H9 (cell line): ENCODE results near the gene PHC3. TPM values are rescaled to one million over a fixed set of nuclear protein-coding genes. Genes with fewer than 3 reads are reported as not detected.

ENCODE experiments used
- DNase-seq: peaks from one replicate; pipeline ENCODE4 v3.0.0-alpha.2; 2017
- H2AFZ ChIP-seq: one replicate; pipeline ENCODE4 v1.6.1; 2013; ENCODE audit warnings: mild to moderate bottlenecking, low read length, control low read depth, moderate library complexity
- H2AK5ac ChIP-seq: 2 replicates; pipeline ENCODE4 v1.6.1; 2013; ENCODE audit warnings: low read length, control low read depth, mixed read lengths; ENCODE audit not compliant: insufficient read length
- H2BK120ac ChIP-seq: one replicate; pipeline ENCODE4 v1.6.1; 2013; ENCODE audit warnings: low read depth, mild to moderate bottlenecking, low read length, control low read depth, inconsistent platforms; ENCODE audit not compliant: poor library complexity, severe bottlenecking
- H2BK12ac ChIP-seq: 2 replicates; pipeline ENCODE4 v1.6.1; 2013; ENCODE audit warnings: low read length, control low read depth, mixed read lengths, low read depth; ENCODE audit not compliant: insufficient read length
- H2BK15ac ChIP-seq: 2 replicates; pipeline ENCODE4 v1.6.1; 2013; ENCODE audit warnings: low read depth, low read length, control low read depth
- H2BK20ac ChIP-seq: one replicate; pipeline ENCODE4 v1.6.1; 2013; ENCODE audit warnings: low read depth, mild to moderate bottlenecking, low read length, control low read depth, inconsistent platforms; ENCODE audit not compliant: poor library complexity, severe bottlenecking
- H2BK5ac ChIP-seq: 2 replicates; pipeline ENCODE4 v1.6.1; 2013; ENCODE audit warnings: low read length, control low read depth, mixed read lengths; ENCODE audit not compliant: insufficient read length
- H3K14ac ChIP-seq: 2 replicates; pipeline ENCODE4 v1.6.1; 2013; ENCODE audit warnings: low read length, control low read depth; ENCODE audit not compliant: insufficient read depth
- H3K18ac ChIP-seq: 2 replicates; pipeline ENCODE4 v1.6.1; 2013; ENCODE audit warnings: low read depth, mild to moderate bottlenecking, mixed read lengths, low read length, control low read depth; ENCODE audit not compliant: insufficient read length
- H3K23ac ChIP-seq: 2 replicates; pipeline ENCODE4 v1.6.1; 2013; ENCODE audit warnings: low read length, control low read depth, mixed read lengths, low read depth; ENCODE audit not compliant: insufficient read length
- H3K23me2 ChIP-seq: 2 replicates; pipeline ENCODE4 v1.6.1; 2013; ENCODE audit warnings: low read depth, mild to moderate bottlenecking, mixed read lengths, low read length, control low read depth; ENCODE audit not compliant: insufficient read length, poor library complexity, severe bottlenecking
- H3K27ac ChIP-seq: 2 replicates; pipeline ENCODE4 v1.5.1; 2013; ENCODE audit warnings: low read length, control low read depth, mixed read lengths, low read depth; ENCODE audit not compliant: insufficient read length
- H3K27me3 ChIP-seq: 2 replicates; pipeline ENCODE4 v1.6.1; 2013; ENCODE audit warnings: low read length, control low read depth, inconsistent platforms; ENCODE audit not compliant: insufficient read depth
- H3K4ac ChIP-seq: 2 replicates; pipeline ENCODE4 v1.6.1; 2013; ENCODE audit warnings: low read depth, mild to moderate bottlenecking, control low read depth, inconsistent platforms, low read length, moderate library complexity
- H3K4me1 ChIP-seq: 2 replicates; pipeline ENCODE4 v1.6.1; 2013; ENCODE audit warnings: low read length, control low read depth, inconsistent platforms; ENCODE audit not compliant: insufficient read depth
- H3K4me2 ChIP-seq: 2 replicates; pipeline ENCODE4 v1.6.1; 2013; ENCODE audit warnings: low read length, control low read depth, mixed read lengths; ENCODE audit not compliant: insufficient read length, insufficient read depth
- H3K56ac ChIP-seq: 2 replicates; pipeline ENCODE4 v1.6.1; 2013; ENCODE audit warnings: low read depth, mild to moderate bottlenecking, mixed read lengths, low read length, control low read depth; ENCODE audit not compliant: insufficient read length
- H3K79me1 ChIP-seq: 2 replicates; pipeline ENCODE4 v1.6.1; 2013; ENCODE audit warnings: low read depth, mild to moderate bottlenecking, moderate library complexity, low read length, control low read depth, inconsistent platforms; ENCODE audit not compliant: insufficient read depth, poor library complexity, severe bottlenecking
- H3K79me2 ChIP-seq: 2 replicates; pipeline ENCODE4 v1.6.1; 2013; ENCODE audit warnings: low read length, control low read depth, inconsistent platforms; ENCODE audit not compliant: insufficient read depth
- H3K9ac ChIP-seq: 2 replicates; pipeline ENCODE4 v1.6.1; 2013; ENCODE audit warnings: low read length, control low read depth, mixed read lengths; ENCODE audit not compliant: insufficient read length; ENCODE audit errors: extremely low read depth
- H3K9me3 ChIP-seq: one replicate; pipeline ENCODE4 v1.6.1; 2013; ENCODE audit warnings: low read depth, low read length, inconsistent platforms; ENCODE audit not compliant: control insufficient read depth
- H3T11ph ChIP-seq: one replicate; pipeline ENCODE4 v1.6.1; 2013; ENCODE audit warnings: mild to moderate bottlenecking, low read length, control low read depth, inconsistent platforms
- H4K20me1 ChIP-seq: one replicate; pipeline ENCODE4 v1.6.1; 2013; ENCODE audit not compliant: control insufficient read depth, insufficient read length, insufficient read depth
- H4K5ac ChIP-seq: 2 replicates; pipeline ENCODE4 v1.6.1; 2013; ENCODE audit warnings: low read depth, mild to moderate bottlenecking, mixed read lengths, low read length, control low read depth; ENCODE audit not compliant: insufficient read length
- H4K8ac ChIP-seq: replicated peaks from 2 replicates; pipeline ENCODE4 v1.6.1; 2013; ENCODE audit warnings: low read length, control low read depth, mixed read lengths, low read depth; ENCODE audit not compliant: insufficient read length
- H4K91ac ChIP-seq: 2 replicates; pipeline ENCODE4 v1.6.1; 2013; ENCODE audit warnings: low read depth, mild to moderate bottlenecking, moderate library complexity, mixed read lengths, low read length, control low read depth; ENCODE audit not compliant: insufficient read length
- H3K27ac Mint-ChIP-seq, 3 experiments: 2 replicates in 2 of 3; 3 replicates in 1 of 3; pipeline ENCODE4 v1.8.0; 2020 to 2021; ENCODE audit warnings: mixed read lengths in 3 of 3, mild to moderate bottlenecking in 1 of 3, moderate library complexity in 1 of 3
- H3K27me3 Mint-ChIP-seq: 2 replicates; pipeline ENCODE4 v1.8.0; 2021; ENCODE audit warnings: low read depth, mild to moderate bottlenecking, moderate library complexity, mixed read lengths
- H3K36me3 Mint-ChIP-seq, 3 experiments: 2 replicates in 2 of 3; 3 replicates in 1 of 3; pipeline ENCODE4 v1.8.0; 2020 to 2021; ENCODE audit warnings: low read depth in 3 of 3, mixed read lengths in 3 of 3; ENCODE audit not compliant: insufficient read depth in 1 of 3
- H3K4me1 Mint-ChIP-seq, 2 experiments: 2 replicates each; pipeline ENCODE4 v1.8.0; 2020; ENCODE audit warnings: mixed read lengths in 2 of 2
- H3K4me3 Mint-ChIP-seq, 2 experiments: 2 replicates in 1 of 2; 3 replicates in 1 of 2; pipeline ENCODE4 v1.8.0; 2020 to 2021; ENCODE audit warnings: mild to moderate bottlenecking in 2 of 2, mixed read lengths in 2 of 2, moderate library complexity in 1 of 2
- H3K9me3 Mint-ChIP-seq, 2 experiments: 2 replicates in 1 of 2; 3 replicates in 1 of 2; pipeline ENCODE4 v1.8.0; 2020; ENCODE audit warnings: mild to moderate bottlenecking in 2 of 2, mixed read lengths in 2 of 2, moderate library complexity in 1 of 2
- WGBS: extraction: QIAGEN DNeasy Blood & Tissue Kit; methylation state at CpG from one replicate; pipeline ENCODE4 v1.1.7; 2013; ENCODE audit warnings: missing lambda C conversion rate, low lambda C conversion rate, mixed read lengths; ENCODE audit not compliant: insufficient read length; ENCODE audit errors: extremely low coverage; 5-methylcytosine and 5-hydroxymethylcytosine counted together
- total RNA-seq: library from RNA; stranded (reverse); gene quantifications from 2 replicates; pipeline ENCODE4 v1.2.1, GENCODE V29; 2021
- TF ChIP-seq, protein P1 (sequence below): fragments of 200-600 bp; sonication (generic); conservative IDR thresholded peaks from 3 replicates; pipeline ENCODE4 v1.8.0; 2021; ENCODE audit warnings: antibody characterized with exemption, mild to moderate bottlenecking

PHC3 gene
- total RNA-seq, 1 experiment from 2014 or later = 26.4 TPM

DNA sequence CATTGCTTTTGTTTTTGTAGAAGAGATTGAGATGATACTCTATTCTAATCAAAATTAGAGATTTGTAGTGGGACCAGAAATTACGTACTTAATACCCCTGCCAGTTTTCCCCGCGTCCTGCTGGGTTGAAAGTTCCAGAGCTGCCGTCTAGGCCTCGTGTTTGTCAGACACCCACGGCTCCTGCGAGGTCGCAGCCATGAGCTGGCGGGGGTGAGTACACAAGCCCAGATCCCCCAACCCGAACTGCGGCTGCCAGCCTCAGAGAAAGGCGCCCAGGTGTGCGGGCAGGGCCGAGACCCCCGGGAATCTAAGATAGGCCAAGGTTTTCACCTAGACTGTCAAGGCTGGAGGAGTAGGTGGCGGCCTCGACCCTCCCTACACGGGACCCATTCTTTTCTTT lies 117.4 kb downstream of the PHC3 start:
- H2AFZ ChIP-seq = no peak overlapping the region
- DNase-seq = no peak
- Mint-ChIP-seq H3K27me3 (no peaks in the 10 kb centered on the region), H3K9me3 (no peaks in the 10 kb centered on the region), H3K4me1 (peaks cover 13 to 20% of the 10 kb centered on the region in 2 experiments), H3K27ac (peak overlapping the region in 1 of 3 experiments; percentile 16; a peak in 2 of 7 replicates), H3K4me3 (no peak overlapping the region), H3K36me3 (peaks cover 8 to 14% (median 9%) of the 10 kb centered on the region in 3 experiments; a peak in 5 of 7 replicates)
- no peaks in the 10 kb centered on the region for H3K79me1 ChIP-seq
- H2BK15ac ChIP-seq = no peak overlapping the region
- no peak overlapping the region for H4K5ac ChIP-seq
- no peaks in the 10 kb centered on the region for H4K20me1 ChIP-seq
- no peaks in the 10 kb centered on the region for H3K79me2 ChIP-seq
- H3K23me2 ChIP-seq = no peaks in the 10 kb centered on the region
- no peak overlapping the region for H3K14ac ChIP-seq
- no CpG with 5 or more reads among the region's 18 CpGs for WGBS
- no peaks in the 10 kb centered on the region for H3K9me3 ChIP-seq
- no peak overlapping the region for H3K27ac ChIP-seq
- no peak overlapping the region for H3K56ac ChIP-seq
- H3K4me2 ChIP-seq = no peak overlapping the region
- peaks cover 9% of the 10 kb centered on the region; the same call in 1 of the 2 replicates for H3K4me1 ChIP-seq
- H3K18ac ChIP-seq = no peak overlapping the region
- H3T11ph ChIP-seq = no peak overlapping the region
- H3K4ac ChIP-seq = no peak overlapping the region
- no peak overlapping the region for H4K91ac ChIP-seq
- H3K23ac ChIP-seq = no peak overlapping the region
- H2BK5ac ChIP-seq = no peak overlapping the region
- no peak overlapping the region for H4K8ac ChIP-seq
- H2BK20ac ChIP-seq = no peak overlapping the region
- H2AK5ac ChIP-seq = no peak overlapping the region
- no peaks in the 10 kb centered on the region for H3K27me3 ChIP-seq
- no peak overlapping the region for H2BK120ac ChIP-seq
- H3K9ac ChIP-seq = no peak overlapping the region
- no peak overlapping the region for H2BK12ac ChIP-seq
- TF ChIP-seq, protein P1, sequence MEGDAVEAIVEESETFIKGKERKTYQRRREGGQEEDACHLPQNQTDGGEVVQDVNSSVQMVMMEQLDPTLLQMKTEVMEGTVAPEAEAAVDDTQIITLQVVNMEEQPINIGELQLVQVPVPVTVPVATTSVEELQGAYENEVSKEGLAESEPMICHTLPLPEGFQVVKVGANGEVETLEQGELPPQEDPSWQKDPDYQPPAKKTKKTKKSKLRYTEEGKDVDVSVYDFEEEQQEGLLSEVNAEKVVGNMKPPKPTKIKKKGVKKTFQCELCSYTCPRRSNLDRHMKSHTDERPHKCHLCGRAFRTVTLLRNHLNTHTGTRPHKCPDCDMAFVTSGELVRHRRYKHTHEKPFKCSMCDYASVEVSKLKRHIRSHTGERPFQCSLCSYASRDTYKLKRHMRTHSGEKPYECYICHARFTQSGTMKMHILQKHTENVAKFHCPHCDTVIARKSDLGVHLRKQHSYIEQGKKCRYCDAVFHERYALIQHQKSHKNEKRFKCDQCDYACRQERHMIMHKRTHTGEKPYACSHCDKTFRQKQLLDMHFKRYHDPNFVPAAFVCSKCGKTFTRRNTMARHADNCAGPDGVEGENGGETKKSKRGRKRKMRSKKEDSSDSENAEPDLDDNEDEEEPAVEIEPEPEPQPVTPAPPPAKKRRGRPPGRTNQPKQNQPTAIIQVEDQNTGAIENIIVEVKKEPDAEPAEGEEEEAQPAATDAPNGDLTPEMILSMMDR = no peak
